T-helper 1 cell (primary cell): Measurements from ENCODE around the gene ACTMAP.
"Not testable (repeated sequence)": the region's sequence is repeated elsewhere in the genome, so short reads cannot be mapped to it uniquely, and the experiment has no call there.

Experiments used
- DNase-seq, 5 donors: peaks; one replicate each; pipeline ENCODE4 v3.0.0-alpha.2; 2012 to 2020

The ACTMAP gene

GRCh38 chr19:40776364-40776763 is 26.1 kb upstream of the ACTMAP start:
- no peak for DNase-seq

- DNase-seq, result no peak
These were observed 25.4 kb upstream of the ACTMAP start for GRCh38 chr19:40775632-40776022.

GRCh38 chr19:40774916-40775631 is 24.8 kb upstream of the ACTMAP start, which contains the start of gene MIA:
Gene MIA (plus strand): TSS chr19:40775521. CDS start chr19:40775543, 22 bp downstream.
- no peak for DNase-seq

- peak in 1 of 5 donors; percentile 40 for DNase-seq
These were observed 21.0 kb upstream of the ACTMAP start for GRCh38 chr19:40771101-40771862.

GRCh38 chr19:40768869-40769268 is 18.6 kb upstream of the ACTMAP start:
- DNase-seq, result no peak

GRCh38 chr19:40766385-40766784 is 16.1 kb upstream of the ACTMAP start:
- not testable (repeated sequence) for DNase-seq

GRCh38 chr19:40763963-40764362 is 13.7 kb upstream of the ACTMAP start:
- DNase-seq, result no peak

- no peak for DNase-seq
These were observed 13.2 kb upstream of the ACTMAP start for GRCh38 chr19:40763526-40763925.

- no peak for DNase-seq
These were observed 12.6 kb upstream of the ACTMAP start for GRCh38 chr19:40762754-40763470.

GRCh38 chr19:40759352-40759751 is 9.1 kb upstream of the ACTMAP start:
- DNase-seq, result no peak

- DNase-seq, result no peak
These were observed 8.2 kb upstream of the ACTMAP start for GRCh38 chr19:40758491-40758890.

GRCh38 chr19:40756502-40757110 is 6.3 kb upstream of the ACTMAP start:
- peak in 1 of 5 donors; percentile 19 for DNase-seq

- DNase-seq, result no peak
These were observed 5.5 kb upstream of the ACTMAP start for GRCh38 chr19:40755791-40756190.

GRCh38 chr19:40755248-40755624 is 5.0 kb upstream of the ACTMAP start:
- no peak for DNase-seq

- DNase-seq, result peak in 1 of 5 donors; percentile 68
These were observed 4.5 kb upstream of the ACTMAP start for GRCh38 chr19:40754611-40755247.

GRCh38 chr19:40752257-40752781 is 2.0 kb upstream of the ACTMAP start:
- peak in 1 of 5 donors; percentile 31 for DNase-seq

- peak; percentile 90 to 97 (median 94) for DNase-seq
These were observed 729 bp upstream of the ACTMAP start, which contains the start of gene SNRPA for GRCh38 chr19:40750874-40751537. Gene SNRPA (plus strand): TSS chr19:40751203. CDS start chr19:40751409, 206 bp downstream.

GRCh38 chr19:40747536-40747935 is 2.7 kb downstream of the ACTMAP start:
- DNase-seq, result no peak

- no peak for DNase-seq
These were observed 4.9 kb downstream of the ACTMAP start for GRCh38 chr19:40745402-40745780.

GRCh38 chr19:40744554-40745401 is 5.5 kb downstream of the ACTMAP start:
- no peak for DNase-seq

GRCh38 chr19:40743926-40744325 is 6.4 kb downstream of the ACTMAP start:
- no peak for DNase-seq
